HEK293 (cell line): ENCODE results near the gene LPAR2.

Experiments
- CTCF ChIP-seq: fragments of 450-650 bp; formaldehyde crosslinking; IDR thresholded peaks from 2 replicates; pipeline ENCODE4 v1.5.1; 2016; ENCODE audit warnings: missing biosample characterization, missing genetic modification characterization
- YY1 ChIP-seq: fragments of 450-650 bp; formaldehyde crosslinking; IDR thresholded peaks from 2 replicates; pipeline ENCODE4 v1.5.1; 2018; ENCODE audit warnings: missing biosample characterization, missing genetic modification characterization
- ZBTB21 ChIP-seq: fragments of 450-650 bp; formaldehyde crosslinking; IDR thresholded peaks from 2 replicates; pipeline ENCODE4 v1.5.1; 2017; ENCODE audit warnings: missing biosample characterization, missing genetic modification characterization
- ZNF140 ChIP-seq: fragments of 450-650 bp; formaldehyde crosslinking; IDR thresholded peaks from 2 replicates; pipeline ENCODE4 v1.5.1; 2016; ENCODE audit warnings: missing biosample characterization, missing genetic modification characterization
- ZNF571 ChIP-seq: fragments of 450-650 bp; formaldehyde crosslinking; IDR thresholded peaks from 2 replicates; pipeline ENCODE4 v1.5.0; 2017; ENCODE audit warnings: missing biosample characterization, missing genetic modification characterization

- TF ChIP-seq ZNF571 (tag by site-specific recombination) (no peak), CTCF (tag by site-specific recombination) (no peak), ZBTB21 (tag by site-specific recombination) (no peak), ZNF140 (tag by site-specific recombination) (no peak), YY1 (tag by site-specific recombination) (no peak)
These were observed 24.7 kb upstream of the LPAR2 start for GRCh38 chr19:19652482-19653295.
